ENCODE measurements around the gene MYO1A.

- TF ChIP-seq POLR2A (IDR thresholded peaks at IDR 0.05; ENCODE audit: low read length) (no peak), PBX3 (IDR thresholded peaks at IDR 0.05) (no peak), CTCF (IDR thresholded peaks at IDR 0.05) (no peak), REST (IDR thresholded peaks at IDR 0.05) (no peak), E2F6 (IDR thresholded peaks at IDR 0.05; ENCODE audit: borderline replicate concordance, low read depth) (no peak)
These were observed 53.9 kb downstream of the MYO1A start for GRCh38 chr12:56995930-56996496.
